Measurements from ENCODE around the gene NBEAL2.
A peak's percentile ranks its signal among the peaks of the same experiment; 100 is the strongest.

NBEAL2 gene

GRCh38 chr3:46979958-46980497 lies 562 bp downstream of the NBEAL2 start:
- DNase-seq (ENCODE audit: low read depth) = no peak
- peak overlapping the region; percentile 93 for H3K4me3 ChIP-seq (ENCODE audit: low read depth, low read length)
- TF ChIP-seq, protein P1, sequence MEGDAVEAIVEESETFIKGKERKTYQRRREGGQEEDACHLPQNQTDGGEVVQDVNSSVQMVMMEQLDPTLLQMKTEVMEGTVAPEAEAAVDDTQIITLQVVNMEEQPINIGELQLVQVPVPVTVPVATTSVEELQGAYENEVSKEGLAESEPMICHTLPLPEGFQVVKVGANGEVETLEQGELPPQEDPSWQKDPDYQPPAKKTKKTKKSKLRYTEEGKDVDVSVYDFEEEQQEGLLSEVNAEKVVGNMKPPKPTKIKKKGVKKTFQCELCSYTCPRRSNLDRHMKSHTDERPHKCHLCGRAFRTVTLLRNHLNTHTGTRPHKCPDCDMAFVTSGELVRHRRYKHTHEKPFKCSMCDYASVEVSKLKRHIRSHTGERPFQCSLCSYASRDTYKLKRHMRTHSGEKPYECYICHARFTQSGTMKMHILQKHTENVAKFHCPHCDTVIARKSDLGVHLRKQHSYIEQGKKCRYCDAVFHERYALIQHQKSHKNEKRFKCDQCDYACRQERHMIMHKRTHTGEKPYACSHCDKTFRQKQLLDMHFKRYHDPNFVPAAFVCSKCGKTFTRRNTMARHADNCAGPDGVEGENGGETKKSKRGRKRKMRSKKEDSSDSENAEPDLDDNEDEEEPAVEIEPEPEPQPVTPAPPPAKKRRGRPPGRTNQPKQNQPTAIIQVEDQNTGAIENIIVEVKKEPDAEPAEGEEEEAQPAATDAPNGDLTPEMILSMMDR (IDR thresholded peaks at IDR 0.05; ENCODE audit: control insufficient read depth, extremely low read depth, insufficient read depth) = no peak

DNA sequence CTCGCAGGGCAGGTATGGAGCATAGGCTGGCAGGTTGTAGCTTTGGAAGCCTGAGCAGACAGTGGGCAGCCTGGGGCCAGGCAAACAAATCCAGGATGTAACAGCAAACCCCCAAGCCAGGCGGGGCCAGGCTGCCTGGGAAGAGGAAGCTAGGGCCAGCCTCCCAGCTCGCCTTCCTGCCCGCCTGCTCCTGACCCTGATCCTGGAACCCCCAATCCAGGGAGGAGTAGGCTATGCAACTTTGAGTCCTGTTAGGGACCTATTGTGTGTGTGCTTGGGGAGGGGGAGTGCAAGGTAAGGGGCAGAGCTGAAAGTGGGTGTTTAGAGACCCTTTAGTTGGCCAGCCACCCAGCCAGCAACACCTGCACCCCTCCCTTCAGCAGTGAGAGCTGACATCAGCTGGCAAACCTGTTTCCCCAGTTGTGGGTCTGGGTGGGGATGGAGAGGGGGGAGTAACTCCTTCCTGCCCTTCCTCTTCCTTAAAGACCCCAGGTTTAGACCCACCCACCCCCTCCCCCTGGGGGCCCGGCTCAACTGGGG lies 2.5 kb downstream of the NBEAL2 start:
- H3K4me3 ChIP-seq (ENCODE audit: low read depth, low read length) = peak overlapping the region; percentile 8
- no peak for DNase-seq (ENCODE audit: low read depth)
- TF ChIP-seq, protein P1 (IDR thresholded peaks at IDR 0.05; ENCODE audit: control insufficient read depth, extremely low read depth, insufficient read depth) = no peak

GRCh38 chr3:46982546-46982945 lies 3.1 kb downstream of the NBEAL2 start:
- TF ChIP-seq, protein P1 (IDR thresholded peaks at IDR 0.05; ENCODE audit: control insufficient read depth, extremely low read depth, insufficient read depth) = no peak
- no peak for DNase-seq (ENCODE audit: low read depth)
- H3K4me3 ChIP-seq (ENCODE audit: low read depth, low read length) = no peak overlapping the region

DNA sequence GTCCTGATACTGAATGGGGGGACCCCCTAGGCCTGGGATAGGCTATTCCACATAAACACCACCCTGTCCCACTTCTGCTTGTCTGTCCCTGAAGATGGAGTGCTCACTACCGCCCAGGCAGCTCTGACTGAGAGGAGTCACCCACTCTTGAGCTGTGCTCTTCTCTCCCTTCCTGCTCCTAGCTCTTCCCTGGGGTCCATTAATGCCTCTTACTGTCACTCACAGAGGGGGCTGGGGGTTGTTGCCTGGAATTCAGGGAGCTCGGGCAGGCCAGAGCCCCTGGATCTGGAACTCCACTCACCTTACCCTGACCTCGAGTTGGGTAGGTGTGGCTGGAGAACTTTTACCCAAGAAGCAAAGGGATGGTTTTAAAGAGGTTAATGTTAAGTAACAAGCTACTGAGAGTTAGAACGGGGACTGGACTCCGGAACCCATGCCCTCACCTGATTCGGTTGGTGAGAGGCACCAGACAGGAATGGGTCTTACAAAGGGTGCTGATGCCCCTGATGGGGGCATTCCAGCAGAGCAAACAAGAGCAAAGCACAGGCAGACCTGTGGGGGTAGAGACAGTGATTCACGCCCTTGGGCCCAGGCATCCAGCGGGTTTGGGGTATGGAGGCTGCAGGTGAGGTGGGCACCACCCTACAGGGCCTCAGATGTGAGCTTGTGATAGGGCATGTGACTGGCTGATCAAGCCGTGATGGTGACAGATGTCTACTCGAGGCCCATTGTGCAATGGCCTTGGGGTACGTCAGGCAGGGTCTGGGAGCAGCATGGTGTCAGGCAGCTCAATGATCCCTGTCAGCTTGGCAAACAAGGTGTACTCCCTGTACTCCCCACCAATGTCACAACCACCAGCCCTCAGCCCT lies 5.4 kb downstream of the NBEAL2 start:
- TF ChIP-seq, protein P1 (IDR thresholded peaks at IDR 0.05; ENCODE audit: control insufficient read depth, extremely low read depth, insufficient read depth) = no peak
- no peak for DNase-seq (ENCODE audit: low read depth)
- no peak overlapping the region for H3K4me3 ChIP-seq (ENCODE audit: low read depth, low read length)

DNA sequence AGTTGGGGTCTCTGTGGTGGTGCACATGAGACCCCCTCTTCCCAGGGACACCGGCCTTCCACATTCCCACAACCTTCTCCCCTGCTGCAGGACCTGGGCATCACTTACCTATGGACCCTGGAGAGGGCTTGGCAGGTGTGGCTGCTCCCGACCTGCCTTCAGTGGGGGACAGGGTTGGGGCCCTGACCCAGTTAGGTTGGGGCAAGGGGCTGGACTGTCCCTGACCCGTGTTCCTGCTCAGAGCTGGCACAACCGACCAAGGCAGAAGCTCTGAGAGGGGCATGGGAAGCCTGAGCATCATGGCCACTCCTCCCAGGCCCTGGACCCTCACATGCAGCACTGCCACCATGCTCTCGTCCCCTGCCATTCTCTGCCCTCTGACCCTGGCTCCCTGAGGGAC lies 6.1 kb downstream of the NBEAL2 start:
- TF ChIP-seq, protein P1 (IDR thresholded peaks at IDR 0.05; ENCODE audit: control insufficient read depth, extremely low read depth, insufficient read depth) = no peak
- no peak for DNase-seq (ENCODE audit: low read depth)
- no peak overlapping the region for H3K4me3 ChIP-seq (ENCODE audit: low read depth, low read length)

DNA sequence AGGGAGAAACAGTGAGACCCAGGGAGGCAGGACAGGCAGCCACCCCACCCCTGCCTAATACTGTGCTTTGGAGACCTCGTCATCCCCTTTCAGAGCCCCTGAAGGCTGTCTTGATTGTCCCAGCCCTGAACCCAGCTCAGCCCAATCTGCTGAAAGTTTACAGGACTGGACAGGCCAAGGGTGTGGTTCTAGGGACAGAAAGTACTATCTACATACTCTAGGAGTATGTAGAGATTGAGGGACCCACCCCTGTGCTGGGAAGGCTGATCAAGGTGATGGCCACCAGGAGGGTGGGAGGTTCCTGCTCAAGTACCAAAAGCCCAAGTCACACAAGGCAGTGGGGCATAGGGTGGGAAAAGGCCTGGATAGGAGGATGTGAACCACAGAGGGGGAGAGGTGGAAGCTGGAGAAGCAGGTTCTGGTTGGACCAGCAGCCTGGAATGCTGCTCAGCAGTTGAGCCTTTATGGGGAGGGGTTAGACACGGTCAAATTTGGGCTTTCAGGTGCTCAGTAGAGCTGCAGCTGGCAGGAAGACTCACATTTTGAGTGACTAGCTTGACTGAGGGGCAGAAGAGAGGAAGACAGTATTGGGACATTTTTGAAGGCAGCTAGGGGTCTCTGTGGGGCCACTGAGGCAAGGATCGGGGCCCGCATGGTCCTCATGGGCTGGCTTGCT lies 6.7 kb downstream of the NBEAL2 start:
- TF ChIP-seq, protein P1 (IDR thresholded peaks at IDR 0.05; ENCODE audit: control insufficient read depth, extremely low read depth, insufficient read depth) = no peak
- no peak overlapping the region for H3K4me3 ChIP-seq (ENCODE audit: low read depth, low read length)
- DNase-seq (ENCODE audit: low read depth) = no peak

Data from LNCaP clone FGC (cell line).